IMR-90 (cell line): ENCODE measurements around the gene WDTC1. TPM values are rescaled to one million over a fixed set of nuclear protein-coding genes. Genes with fewer than 3 reads are reported as not detected.

ENCODE experiments used
- ATAC-seq: fragments of 200-7000 bp; cut with Tn5 transposase; 2 replicates; pipeline ENCODE4 v1.9.1; 2020; ENCODE audit warnings: low read depth, mild to moderate bottlenecking, moderate library complexity
- BruUV-seq: library from RNA; stranded (reverse); fragments of 400-500 nt; replicated peaks from 2 replicates; lab custom pipeline; 2021; lab: Mats Ljungman, UMichigan
- CTCF ChIA-PET: fragments of 300-600 bp; formaldehyde crosslinking; extraction: SDS; loops from one replicate; lab custom pipeline; 2021; ENCODE audit warnings: antibody characterized with exemption; lab: Yijun Ruan, JAX
- POLR2A ChIA-PET: fragments of 300-600 bp; sonication (Branson Sonifier 250); formaldehyde crosslinking; loops from one replicate; lab custom pipeline; 2022; ENCODE audit warnings: antibody characterized with exemption; ENCODE audit not compliant: unreplicated experiment; lab: Charles Lee
- DNase-seq: peaks from one replicate; pipeline ENCODE4 v3.0.0; 2013
- H2AFZ ChIP-seq: replicated peaks from 2 replicates; pipeline ENCODE3; 2013; ENCODE audit warnings: low read length, mild to moderate bottlenecking; ENCODE audit not compliant: poor library complexity
- H2AK5ac ChIP-seq: 2 replicates; pipeline ENCODE4 v1.6.1; 2013; ENCODE audit warnings: low read depth, low read length, inconsistent platforms
- H2AK9ac ChIP-seq: replicated peaks from 2 replicates; pipeline ENCODE3; 2013; ENCODE audit warnings: mild to moderate bottlenecking, low read depth, low read length, moderate library complexity; ENCODE audit not compliant: poor library complexity
- H2BK120ac ChIP-seq: 2 replicates; pipeline ENCODE4 v1.6.1; 2013; ENCODE audit warnings: low read depth, low read length, inconsistent platforms
- H2BK15ac ChIP-seq: 3 replicates; pipeline ENCODE4 v1.6.1; 2013; ENCODE audit warnings: low read depth, low read length, inconsistent platforms
- H2BK20ac ChIP-seq: 2 replicates; pipeline ENCODE4 v1.6.1; 2013; ENCODE audit warnings: low read depth, mild to moderate bottlenecking, inconsistent platforms, low read length, moderate library complexity
- H2BK5ac ChIP-seq: 2 replicates; pipeline ENCODE4 v1.6.1; 2013; ENCODE audit warnings: mild to moderate bottlenecking, low read depth, low read length, inconsistent platforms; ENCODE audit not compliant: poor library complexity, severe bottlenecking
- H3K14ac ChIP-seq: replicated peaks from 2 replicates; pipeline ENCODE4 v1.6.1; 2013; ENCODE audit warnings: low read depth, low read length, inconsistent platforms
- H3K18ac ChIP-seq: 2 replicates; pipeline ENCODE4 v1.6.1; 2013; ENCODE audit warnings: low read depth, low read length, control low read depth
- H3K23ac ChIP-seq: 2 replicates; pipeline ENCODE4 v1.6.1; 2013; ENCODE audit warnings: low read depth, low read length, inconsistent platforms
- H3K27ac ChIP-seq: 2 replicates; pipeline ENCODE4 v1.5.1; 2013; ENCODE audit warnings: mild to moderate bottlenecking, control low read depth, low read length; ENCODE audit not compliant: insufficient read depth
- H3K27me3 ChIP-seq: 2 replicates; pipeline ENCODE4 v1.6.1; 2013; ENCODE audit warnings: low read length; ENCODE audit not compliant: control insufficient read depth, insufficient read depth
- H3K36me3 ChIP-seq: 2 replicates; pipeline ENCODE4 v1.6.1; 2013; ENCODE audit warnings: low read length, mixed read lengths; ENCODE audit not compliant: control insufficient read depth, insufficient read depth
- H3K4ac ChIP-seq: 2 replicates; pipeline ENCODE4 v1.6.1; 2013; ENCODE audit warnings: low read depth, low read length, inconsistent platforms
- H3K4me1 ChIP-seq: 2 replicates; pipeline ENCODE4 v1.6.1; 2013; ENCODE audit warnings: low read length, mixed read lengths; ENCODE audit not compliant: control insufficient read depth, insufficient read depth
- H3K4me2 ChIP-seq: 2 replicates; pipeline ENCODE4 v1.6.1; 2013; ENCODE audit warnings: low read depth, mild to moderate bottlenecking, control low read depth, low read length, moderate library complexity
- H3K4me3 ChIP-seq: 2 replicates; pipeline ENCODE4 v1.5.1; 2013; ENCODE audit warnings: low read depth, mild to moderate bottlenecking, control low read depth, low read length, moderate library complexity; ENCODE audit not compliant: insufficient read depth
- H3K56ac ChIP-seq: 2 replicates; pipeline ENCODE4 v1.6.1; 2013; ENCODE audit warnings: low read length, inconsistent platforms; ENCODE audit not compliant: insufficient read depth; ENCODE audit errors: extremely low read depth
- H3K79me1 ChIP-seq, 2 experiments: 2 replicates each; pipeline ENCODE4 v1.6.1; 2013; ENCODE audit warnings: low read length in 2 of 2, inconsistent platforms in 1 of 2, low read depth in 1 of 2
- H3K9ac ChIP-seq: 2 replicates; pipeline ENCODE4 v1.6.1; 2013; ENCODE audit warnings: low read depth, low read length, control low read depth
- H3K9me1 ChIP-seq: 2 replicates; pipeline ENCODE4 v1.6.1; 2013; ENCODE audit warnings: low read length, inconsistent platforms; ENCODE audit not compliant: insufficient read depth
- H3K9me3 ChIP-seq: 2 replicates; pipeline ENCODE4 v1.6.1; 2013; ENCODE audit warnings: low read length; ENCODE audit not compliant: control insufficient read depth, insufficient read depth
- H4K20me1 ChIP-seq: 2 replicates; pipeline ENCODE4 v1.6.1; 2013; ENCODE audit warnings: low read length, inconsistent platforms; ENCODE audit not compliant: insufficient read depth
- H4K5ac ChIP-seq: 2 replicates; pipeline ENCODE4 v1.6.1; 2013; ENCODE audit warnings: mild to moderate bottlenecking, low read depth, low read length, control low read depth
- H4K8ac ChIP-seq, 2 experiments: 2 replicates each; pipeline ENCODE4 v1.6.1; 2013; ENCODE audit warnings: low read depth in 2 of 2, low read length in 2 of 2, control low read depth in 1 of 2, inconsistent platforms in 1 of 2
- H4K91ac ChIP-seq: 2 replicates; pipeline ENCODE4 v1.6.1; 2013; ENCODE audit warnings: low read depth, low read length, inconsistent platforms; ENCODE audit not compliant: insufficient read depth
- BHLHE40 ChIP-seq: fragments of 150-350 bp; IDR thresholded peaks from 2 replicates; pipeline ENCODE4 v1.6.1; 2016; ENCODE audit warnings: mild to moderate bottlenecking, low read depth, low read length
- CEBPB ChIP-seq: IDR thresholded peaks from 2 replicates; pipeline ENCODE4 v1.6.1; 2012; ENCODE audit warnings: low read depth, low read length, improper control_type of control experiment
- CHD1 ChIP-seq: IDR thresholded peaks from 2 replicates; pipeline ENCODE4 v1.6.1; 2012; ENCODE audit warnings: low read depth, low read length, improper control_type of control experiment
- ELK1 ChIP-seq: fragments of 150-350 bp; IDR thresholded peaks from 2 replicates; pipeline ENCODE4 v1.6.1; 2016; ENCODE audit warnings: low read depth, mild to moderate bottlenecking, low read length, moderate library complexity, borderline replicate concordance
- FOS ChIP-seq: fragments of 150-350 bp; IDR thresholded peaks from 2 replicates; pipeline ENCODE4 v1.6.1; 2016; ENCODE audit warnings: low read depth, low read length
- MAFK ChIP-seq: IDR thresholded peaks from 2 replicates; pipeline ENCODE4 v1.6.1; 2012; ENCODE audit warnings: low read depth, low read length, improper control_type of control experiment
- MAZ ChIP-seq: IDR thresholded peaks from 2 replicates; pipeline ENCODE4 v1.6.1; 2012; ENCODE audit warnings: low read depth, mild to moderate bottlenecking, low read length, improper control_type of control experiment, moderate library complexity, borderline replicate concordance
- NFE2L2 ChIP-seq: fragments of 150-350 bp; IDR thresholded peaks from 2 replicates; pipeline ENCODE4 v1.6.1; 2016; ENCODE audit warnings: low read depth, mild to moderate bottlenecking, low read length
- POLR2A ChIP-seq: IDR thresholded peaks from 2 replicates; pipeline ENCODE4 v1.6.1; 2012; ENCODE audit warnings: mild to moderate bottlenecking, low read depth, low read length
- RAD21 ChIP-seq: IDR thresholded peaks from 2 replicates; pipeline ENCODE4 v1.6.1; 2012; ENCODE audit warnings: low read length, improper control_type of control experiment
- RCOR1 ChIP-seq: IDR thresholded peaks from 2 replicates; pipeline ENCODE4 v1.6.1; 2012; ENCODE audit warnings: mild to moderate bottlenecking, low read length, improper control_type of control experiment; ENCODE audit not compliant: insufficient replicate concordance
- RFX5 ChIP-seq: IDR thresholded peaks from 2 replicates; pipeline ENCODE4 v1.8.0; 2012; ENCODE audit warnings: low read depth, mild to moderate bottlenecking, low read length, moderate library complexity
- SMC3 ChIP-seq: fragments of 150-350 bp; IDR thresholded peaks from 2 replicates; pipeline ENCODE4 v1.6.1; 2016; ENCODE audit warnings: low read depth, mild to moderate bottlenecking, antibody characterized with exemption, low read length, moderate library complexity
- USF2 ChIP-seq: fragments of 150-350 bp; IDR thresholded peaks from 2 replicates; pipeline ENCODE4 v1.6.1; 2017; ENCODE audit warnings: mild to moderate bottlenecking, antibody characterized with exemption, low read length, low read depth
- WGBS, 2 experiments: methylation state at CpG; one replicate each; pipeline versions ENCODE4 v1.1.5 to v1.1.7; 2013; ENCODE audit warnings: missing lambda C conversion rate in 2 of 2; ENCODE audit not compliant: insufficient read length in 1 of 2; ENCODE audit errors: extremely low coverage in 2 of 2; 5-methylcytosine and 5-hydroxymethylcytosine counted together
- dilution Hi-C: fragments of 300-500 bp; cut with HindIII; formaldehyde crosslinking; loops from one replicate; pipeline ENCODE4 v1.14.3; 2018; ENCODE audit warnings: low sequenced_read_pairs; ENCODE audit not compliant: unreplicated experiment
- in situ Hi-C: fragments of 300-500 bp; cut with MboI; formaldehyde crosslinking; loops from 3 replicates; pipeline ENCODE4 v1.14.3; 2019; ENCODE audit warnings: low sequenced_read_pairs, inconsistent platforms, mixed read lengths
- intact Hi-C: fragments of 100-400 bp; cut with micrococcal nuclease; formaldehyde crosslinking; loops from 2 replicates; pipeline ENCODE4 v1.10.0; 2022
- polyA plus RNA-seq, 3 experiments: library from polyadenylated mRNA; depleted of rRNA; stranded (reverse); fragments of >200 nt; gene quantifications; 2 replicates each; pipeline ENCODE4 v1.2.3, GENCODE V29; 2012; ENCODE audit warnings: low replicate concordance in 1 of 3
- total RNA-seq: library from RNA; depleted of rRNA; stranded (reverse); fragments of >200 nt; gene quantifications from 2 replicates; pipeline ENCODE4 v1.2.3, GENCODE V29; 2012
- TF ChIP-seq, protein P1 (sequence below): conservative IDR thresholded peaks from 2 replicates; pipeline ENCODE4 v1.5.1; 2012; ENCODE audit warnings: mild to moderate bottlenecking, low read depth, low read length, improper control_type of control experiment

WDTC1 gene
- total and polyA plus RNA-seq, 2 of the 4 experiments (the other 2 are of a cell fraction) = 9.9 to 15.2 TPM

GRCh38 chr1:27314169-27314568 lies 79.7 kb downstream of the WDTC1 start:
- CTCF ChIA-PET = interaction anchor here (0.7 to 0.9 kb wide), 2 partner anchors 13 to 52 kb away, joined by 3 to 7 read pairs; partner anchors contain the start of gene MAP3K6

More at GRCh38 chr1:27314169-27314568, 79.7 kb downstream of the WDTC1 start:
- no TSS peak for BruUV-seq
- dilution Hi-C loops = no loop called here
- TF ChIP-seq CHD1 = no peak
- TF ChIP-seq MAFK = no peak
- no peak for TF ChIP-seq FOS
- no peak for TF ChIP-seq USF2
- TF ChIP-seq NFE2L2 = no peak
- no peak for TF ChIP-seq BHLHE40
- no peak for TF ChIP-seq ELK1
- TF ChIP-seq RCOR1 = no peak
- no peak for TF ChIP-seq RAD21
- no peak for TF ChIP-seq SMC3
- TF ChIP-seq RFX5 = no peak
- no peak for TF ChIP-seq MAZ
- TF ChIP-seq CEBPB = no peak
- TF ChIP-seq, protein P1, sequence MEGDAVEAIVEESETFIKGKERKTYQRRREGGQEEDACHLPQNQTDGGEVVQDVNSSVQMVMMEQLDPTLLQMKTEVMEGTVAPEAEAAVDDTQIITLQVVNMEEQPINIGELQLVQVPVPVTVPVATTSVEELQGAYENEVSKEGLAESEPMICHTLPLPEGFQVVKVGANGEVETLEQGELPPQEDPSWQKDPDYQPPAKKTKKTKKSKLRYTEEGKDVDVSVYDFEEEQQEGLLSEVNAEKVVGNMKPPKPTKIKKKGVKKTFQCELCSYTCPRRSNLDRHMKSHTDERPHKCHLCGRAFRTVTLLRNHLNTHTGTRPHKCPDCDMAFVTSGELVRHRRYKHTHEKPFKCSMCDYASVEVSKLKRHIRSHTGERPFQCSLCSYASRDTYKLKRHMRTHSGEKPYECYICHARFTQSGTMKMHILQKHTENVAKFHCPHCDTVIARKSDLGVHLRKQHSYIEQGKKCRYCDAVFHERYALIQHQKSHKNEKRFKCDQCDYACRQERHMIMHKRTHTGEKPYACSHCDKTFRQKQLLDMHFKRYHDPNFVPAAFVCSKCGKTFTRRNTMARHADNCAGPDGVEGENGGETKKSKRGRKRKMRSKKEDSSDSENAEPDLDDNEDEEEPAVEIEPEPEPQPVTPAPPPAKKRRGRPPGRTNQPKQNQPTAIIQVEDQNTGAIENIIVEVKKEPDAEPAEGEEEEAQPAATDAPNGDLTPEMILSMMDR = no peak
- no peak for TF ChIP-seq POLR2A
- Histone ChIP-seq H3K27ac (no peak overlapping the region), H3K9ac (no peak overlapping the region), H3K9me1 (0 out of 2 replicates have a peak, but pooled peaks cover 3% of the 10 kb centered on the region), H2BK15ac (no peak overlapping the region), H4K5ac (no peak overlapping the region), H2AK9ac (no peak overlapping the region), H3K4me2 (no peak overlapping the region), H3K4me3 (no peak overlapping the region), H2AK5ac (no peak overlapping the region), H3K23ac (no peak overlapping the region), H3K79me1 (no peaks in the 10 kb centered on the region), H4K91ac (no peak overlapping the region), H3K27me3 (no peaks in the 10 kb centered on the region), H3K18ac (no peak overlapping the region), H3K36me3 (no peaks in the 10 kb centered on the region), H4K20me1 (no peaks in the 10 kb centered on the region), H3K4me1 (no peaks in the 10 kb centered on the region; the same call in 1 of the 2 replicates), H3K9me3 (no peaks in the 10 kb centered on the region), H2AFZ (no peak overlapping the region), H3K56ac (no peak overlapping the region), H2BK20ac (no peak overlapping the region), H2BK5ac (no peak overlapping the region), H2BK120ac (no peak overlapping the region), H3K14ac (no peak overlapping the region), H4K8ac (no peak overlapping the region), H3K4ac (no peak overlapping the region)
- in situ Hi-C loops = no loop called here
- ATAC-seq = no peak
- intact Hi-C loops = no loop called here
- no peak for DNase-seq
- 100% methylated on average over 1 of the region's 3 CpGs; no CpG with 5 or more reads in 1 of the 2 experiments for WGBS, 2 experiments
- POLR2A ChIA-PET = interaction anchor here (0.7 kb wide), 1 partner anchor 12 kb away, joined by 7 read pairs; no protein-coding TSS in a partner anchor
